ENCODE measurements around the gene MEI4. TPM values are rescaled to one million over a fixed set of nuclear protein-coding genes. Genes with fewer than 3 reads are reported as not detected.
A peak's percentile ranks its signal among the peaks of the same experiment; 100 is the strongest.

The MEI4 gene
- total and polyA plus RNA-seq, 2 of the 13 experiments (the other 11 are each of a cell fraction or from before 2014, with no cell fraction given) = not detected

DNA sequence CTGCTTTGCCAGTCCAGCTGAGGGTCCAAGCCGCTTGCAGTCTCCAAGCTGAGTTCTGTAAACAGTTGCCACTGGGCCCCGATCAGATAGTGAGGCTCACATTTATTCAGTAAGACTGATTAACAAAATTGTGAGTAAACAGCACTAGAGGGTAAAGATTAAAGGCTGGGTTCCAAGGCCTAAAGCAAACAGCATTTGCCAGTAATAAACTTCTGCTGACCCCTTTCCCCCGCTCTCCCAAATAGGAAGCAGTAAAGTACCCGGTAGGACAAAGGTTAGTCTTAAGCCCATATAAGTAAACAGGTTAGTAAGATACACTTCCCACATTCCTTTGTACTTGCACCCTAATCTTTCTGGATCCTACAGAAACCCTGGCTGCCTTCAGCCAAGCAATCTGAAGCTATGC, 181.8 kb downstream of the MEI4 start:
- peak; percentile 98 for DNase-seq (ENCODE audit: low spot score)
- in situ Hi-C loops (cut with HindIII; ENCODE audit: extremely low pct_ligation_motif_present, low pct_unique_long_range_greater_than_20kb) = no loop called here
- no TSS peak for BruUV-seq (replicated peaks)
- Histone ChIP-seq H4K20me1 (ENCODE audit: insufficient read depth, low read length) (no peaks in the 10 kb centered on the region), H3K27ac (ENCODE audit: extremely low read length, insufficient read depth, low read length) (peak overlapping the region; percentile 61), H3K4me3 (replicated peaks in 1 of 3; ENCODE audit: insufficient read depth in 1 of 3, low read depth in 2 of 3, low read length in 3 of 3) (peak overlapping the region in 1 of 3 experiments; percentile 37; a peak in 2 of 6 replicates), H3K9ac (ENCODE audit: insufficient read depth, low read depth, low read length) (no peak overlapping the region), H3K36me3 (replicated peaks in 1 of 2; ENCODE audit: control insufficient read depth in 1 of 2, insufficient read depth in 2 of 2, low read length in 2 of 2) (no peaks in the 10 kb centered on the region), H3K4me1 (ENCODE audit: insufficient read depth, low read length) (peaks cover 53% of the 10 kb centered on the region), H3K4me2 (ENCODE audit: low read depth, low read length) (peak overlapping the region; percentile 65), H3K9me3 (ENCODE audit: low read length) (no peaks in the 10 kb centered on the region), H3K79me2 (ENCODE audit: insufficient read depth, low read length) (no peaks in the 10 kb centered on the region), H3K27me3 (ENCODE audit: control insufficient read depth in 1 of 2, insufficient read depth in 2 of 2, low read length in 2 of 2) (no peaks in the 10 kb centered on the region), H2AFZ (ENCODE audit: low read length) (no peak overlapping the region)
- POLR2A ChIA-PET = no interaction called here
- CTCF ChIA-PET (ENCODE audit: low intra/inter-chr PET ratio, low total read pairs) = no interaction called here
- FAIRE-seq = peak; percentile 92
- ATAC-seq = peak; percentile 100
- intact Hi-C loops (cut with micrococcal nuclease; ENCODE audit: unreplicated experiment) = loop anchor here (1.0 kb wide), 1 partner anchor 45 kb away; no protein-coding TSS in a partner anchor
- WGBS (ENCODE audit: low lambda C conversion rate) = 1% methylated on average over 4 of the region's 4 CpGs
- TF ChIP-seq, protein P1, sequence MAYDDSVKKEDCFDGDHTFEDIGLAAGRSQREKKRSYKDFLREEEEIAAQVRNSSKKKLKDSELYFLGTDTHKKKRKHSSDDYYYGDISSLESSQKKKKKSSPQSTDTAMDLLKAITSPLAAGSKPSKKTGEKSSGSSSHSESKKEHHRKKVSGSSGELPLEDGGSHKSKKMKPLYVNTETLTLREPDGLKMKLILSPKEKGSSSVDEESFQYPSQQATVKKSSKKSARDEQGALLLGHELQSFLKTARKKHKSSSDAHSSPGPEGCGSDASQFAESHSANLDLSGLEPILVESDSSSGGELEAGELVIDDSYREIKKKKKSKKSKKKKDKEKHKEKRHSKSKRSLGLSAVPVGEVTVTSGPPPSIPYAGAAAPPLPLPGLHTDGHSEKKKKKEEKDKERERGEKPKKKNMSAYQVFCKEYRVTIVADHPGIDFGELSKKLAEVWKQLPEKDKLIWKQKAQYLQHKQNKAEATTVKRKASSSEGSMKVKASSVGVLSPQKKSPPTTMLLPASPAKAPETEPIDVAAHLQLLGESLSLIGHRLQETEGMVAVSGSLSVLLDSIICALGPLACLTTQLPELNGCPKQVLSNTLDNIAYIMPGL (CRISPR knock-in tag; IDR thresholded peaks at IDR 0.05; ENCODE audit: borderline replicate concordance in 1 of 2, low read depth in 1 of 2) = peak in 1 of 2 experiments; percentile 24; a peak in 1 of 4 replicates
- TF ChIP-seq SIX4 (CRISPR knock-in tag; IDR thresholded peaks at IDR 0.05) = peak; percentile 75
- TF ChIP-seq ZEB1 (IDR thresholded peaks at IDR 0.05; ENCODE audit: insufficient replicate concordance, low read depth) = peak; percentile 40
- TF ChIP-seq, protein P2, sequence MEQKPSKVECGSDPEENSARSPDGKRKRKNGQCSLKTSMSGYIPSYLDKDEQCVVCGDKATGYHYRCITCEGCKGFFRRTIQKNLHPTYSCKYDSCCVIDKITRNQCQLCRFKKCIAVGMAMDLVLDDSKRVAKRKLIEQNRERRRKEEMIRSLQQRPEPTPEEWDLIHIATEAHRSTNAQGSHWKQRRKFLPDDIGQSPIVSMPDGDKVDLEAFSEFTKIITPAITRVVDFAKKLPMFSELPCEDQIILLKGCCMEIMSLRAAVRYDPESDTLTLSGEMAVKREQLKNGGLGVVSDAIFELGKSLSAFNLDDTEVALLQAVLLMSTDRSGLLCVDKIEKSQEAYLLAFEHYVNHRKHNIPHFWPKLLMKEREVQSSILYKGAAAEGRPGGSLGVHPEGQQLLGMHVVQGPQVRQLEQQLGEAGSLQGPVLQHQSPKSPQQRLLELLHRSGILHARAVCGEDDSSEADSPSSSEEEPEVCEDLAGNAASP (CRISPR knock-in tag; IDR thresholded peaks at IDR 0.05; ENCODE audit: borderline replicate concordance) = peak; percentile 70; the same call in 1 of the 2 replicates
- 0 out of 2 replicates have a peak, but pooled peaks have one; percentile 50 for TF ChIP-seq ZNF414 (CRISPR knock-in tag; IDR thresholded peaks at IDR 0.05)
- TF ChIP-seq, protein P3, sequence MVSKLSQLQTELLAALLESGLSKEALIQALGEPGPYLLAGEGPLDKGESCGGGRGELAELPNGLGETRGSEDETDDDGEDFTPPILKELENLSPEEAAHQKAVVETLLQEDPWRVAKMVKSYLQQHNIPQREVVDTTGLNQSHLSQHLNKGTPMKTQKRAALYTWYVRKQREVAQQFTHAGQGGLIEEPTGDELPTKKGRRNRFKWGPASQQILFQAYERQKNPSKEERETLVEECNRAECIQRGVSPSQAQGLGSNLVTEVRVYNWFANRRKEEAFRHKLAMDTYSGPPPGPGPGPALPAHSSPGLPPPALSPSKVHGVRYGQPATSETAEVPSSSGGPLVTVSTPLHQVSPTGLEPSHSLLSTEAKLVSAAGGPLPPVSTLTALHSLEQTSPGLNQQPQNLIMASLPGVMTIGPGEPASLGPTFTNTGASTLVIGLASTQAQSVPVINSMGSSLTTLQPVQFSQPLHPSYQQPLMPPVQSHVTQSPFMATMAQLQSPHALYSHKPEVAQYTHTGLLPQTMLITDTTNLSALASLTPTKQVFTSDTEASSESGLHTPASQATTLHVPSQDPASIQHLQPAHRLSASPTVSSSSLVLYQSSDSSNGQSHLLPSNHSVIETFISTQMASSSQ (IDR thresholded peaks at IDR 0.05; ENCODE audit: low read depth) = peak; percentile 69; the same call in 1 of the 2 replicates
- TF ChIP-seq, protein P3 (CRISPR knock-in tag; IDR thresholded peaks at IDR 0.05; ENCODE audit: borderline replicate concordance) = peak; percentile 84
- TF ChIP-seq, protein P4, sequence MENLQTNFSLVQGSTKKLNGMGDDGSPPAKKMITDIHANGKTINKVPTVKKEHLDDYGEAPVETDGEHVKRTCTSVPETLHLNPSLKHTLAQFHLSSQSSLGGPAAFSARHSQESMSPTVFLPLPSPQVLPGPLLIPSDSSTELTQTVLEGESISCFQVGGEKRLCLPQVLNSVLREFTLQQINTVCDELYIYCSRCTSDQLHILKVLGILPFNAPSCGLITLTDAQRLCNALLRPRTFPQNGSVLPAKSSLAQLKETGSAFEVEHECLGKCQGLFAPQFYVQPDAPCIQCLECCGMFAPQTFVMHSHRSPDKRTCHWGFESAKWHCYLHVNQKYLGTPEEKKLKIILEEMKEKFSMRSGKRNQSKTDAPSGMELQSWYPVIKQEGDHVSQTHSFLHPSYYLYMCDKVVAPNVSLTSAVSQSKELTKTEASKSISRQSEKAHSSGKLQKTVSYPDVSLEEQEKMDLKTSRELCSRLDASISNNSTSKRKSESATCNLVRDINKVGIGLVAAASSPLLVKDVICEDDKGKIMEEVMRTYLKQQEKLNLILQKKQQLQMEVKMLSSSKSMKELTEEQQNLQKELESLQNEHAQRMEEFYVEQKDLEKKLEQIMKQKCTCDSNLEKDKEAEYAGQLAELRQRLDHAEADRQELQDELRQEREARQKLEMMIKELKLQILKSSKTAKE (CRISPR knock-in tag; IDR thresholded peaks at IDR 0.05; ENCODE audit: borderline replicate concordance) = peak; percentile 59; the same call in 1 of the 2 replicates
- TF ChIP-seq FOXJ3 (CRISPR knock-in tag; IDR thresholded peaks at IDR 0.05; ENCODE audit: borderline replicate concordance) = peak; percentile 95; the same call in 1 of the 2 replicates
- peak; percentile 44; the same call in 1 of the 2 replicates for TF ChIP-seq ZNF589 (CRISPR knock-in tag; conservative IDR thresholded peaks at IDR 0.05)
- peak; percentile 72 for TF ChIP-seq ZNF317 (CRISPR knock-in tag; IDR thresholded peaks at IDR 0.05)
- no peak for TF ChIP-seq ZNF891 (CRISPR knock-in tag; IDR thresholded peaks at IDR 0.05)
- TF ChIP-seq ZNF451 (CRISPR knock-in tag; IDR thresholded peaks at IDR 0.05) = 0 out of 2 replicates have a peak, but pooled peaks have one; percentile 45

Measured in HepG2 (cell line).